ENCODE data around the gene TRIP10. TPM values are rescaled to one million over a fixed set of nuclear protein-coding genes. Genes with fewer than 3 reads are reported as not detected.
"Not testable (repeated sequence)": the region's sequence is repeated elsewhere in the genome, so short reads cannot be mapped to it uniquely, and the experiment has no call there.

Gene TRIP10
- total and polyA plus RNA-seq, 2 experiments from 2014 or later = 54.1 to 67.8 TPM

DNA sequence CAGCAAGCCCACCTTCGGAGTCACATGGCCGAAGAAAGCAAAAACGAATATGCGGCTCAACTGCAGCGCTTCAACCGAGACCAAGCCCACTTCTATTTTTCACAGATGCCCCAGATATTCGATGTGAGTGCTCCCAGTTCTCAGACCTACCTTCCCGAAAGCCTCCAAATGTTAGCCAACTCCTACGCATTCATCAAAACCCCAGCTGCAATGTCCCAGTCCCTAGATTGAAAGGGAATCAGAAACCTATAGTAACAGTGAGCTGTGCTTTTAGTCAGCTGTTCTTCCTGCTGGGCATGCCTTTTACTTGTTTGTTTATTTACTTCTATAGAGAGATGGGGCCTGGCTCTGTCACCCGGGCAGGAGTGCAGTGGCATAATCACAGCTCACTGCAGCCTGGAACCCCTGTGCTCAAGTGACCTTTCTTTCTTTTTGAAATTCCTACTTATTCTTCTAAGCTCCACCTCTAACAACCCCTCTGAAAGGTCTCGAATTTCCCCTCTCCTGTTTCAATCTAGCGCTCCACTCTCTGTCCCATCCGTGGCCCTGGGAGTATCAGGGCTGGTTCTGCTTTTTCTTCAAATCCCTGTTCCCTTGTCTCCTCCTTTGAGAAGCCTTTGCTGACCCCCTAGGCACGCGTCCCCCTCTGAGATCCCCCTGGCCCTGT is 4.4 kb downstream of the TRIP10 start:
- Histone ChIP-seq H3K27me3 (no peaks in the 10 kb centered on the region), H3K4me1 (ENCODE audit: low read depth) (peaks cover 23% of the 10 kb centered on the region), H3K27ac (peak overlapping the region; percentile 89), H3K9me3 (ENCODE audit: low read depth) (no peaks in the 10 kb centered on the region), H3K4me3 (no peak overlapping the region), H3K36me3 (peaks cover 23% of the 10 kb centered on the region)
- no peak for DNase-seq (ENCODE audit: low read depth in 1 of 2, low spot score in 1 of 2)
- TF ChIP-seq, protein P1, sequence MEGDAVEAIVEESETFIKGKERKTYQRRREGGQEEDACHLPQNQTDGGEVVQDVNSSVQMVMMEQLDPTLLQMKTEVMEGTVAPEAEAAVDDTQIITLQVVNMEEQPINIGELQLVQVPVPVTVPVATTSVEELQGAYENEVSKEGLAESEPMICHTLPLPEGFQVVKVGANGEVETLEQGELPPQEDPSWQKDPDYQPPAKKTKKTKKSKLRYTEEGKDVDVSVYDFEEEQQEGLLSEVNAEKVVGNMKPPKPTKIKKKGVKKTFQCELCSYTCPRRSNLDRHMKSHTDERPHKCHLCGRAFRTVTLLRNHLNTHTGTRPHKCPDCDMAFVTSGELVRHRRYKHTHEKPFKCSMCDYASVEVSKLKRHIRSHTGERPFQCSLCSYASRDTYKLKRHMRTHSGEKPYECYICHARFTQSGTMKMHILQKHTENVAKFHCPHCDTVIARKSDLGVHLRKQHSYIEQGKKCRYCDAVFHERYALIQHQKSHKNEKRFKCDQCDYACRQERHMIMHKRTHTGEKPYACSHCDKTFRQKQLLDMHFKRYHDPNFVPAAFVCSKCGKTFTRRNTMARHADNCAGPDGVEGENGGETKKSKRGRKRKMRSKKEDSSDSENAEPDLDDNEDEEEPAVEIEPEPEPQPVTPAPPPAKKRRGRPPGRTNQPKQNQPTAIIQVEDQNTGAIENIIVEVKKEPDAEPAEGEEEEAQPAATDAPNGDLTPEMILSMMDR (IDR thresholded peaks at IDR 0.05; ENCODE audit: low read depth, low read length) = no peak

DNA sequence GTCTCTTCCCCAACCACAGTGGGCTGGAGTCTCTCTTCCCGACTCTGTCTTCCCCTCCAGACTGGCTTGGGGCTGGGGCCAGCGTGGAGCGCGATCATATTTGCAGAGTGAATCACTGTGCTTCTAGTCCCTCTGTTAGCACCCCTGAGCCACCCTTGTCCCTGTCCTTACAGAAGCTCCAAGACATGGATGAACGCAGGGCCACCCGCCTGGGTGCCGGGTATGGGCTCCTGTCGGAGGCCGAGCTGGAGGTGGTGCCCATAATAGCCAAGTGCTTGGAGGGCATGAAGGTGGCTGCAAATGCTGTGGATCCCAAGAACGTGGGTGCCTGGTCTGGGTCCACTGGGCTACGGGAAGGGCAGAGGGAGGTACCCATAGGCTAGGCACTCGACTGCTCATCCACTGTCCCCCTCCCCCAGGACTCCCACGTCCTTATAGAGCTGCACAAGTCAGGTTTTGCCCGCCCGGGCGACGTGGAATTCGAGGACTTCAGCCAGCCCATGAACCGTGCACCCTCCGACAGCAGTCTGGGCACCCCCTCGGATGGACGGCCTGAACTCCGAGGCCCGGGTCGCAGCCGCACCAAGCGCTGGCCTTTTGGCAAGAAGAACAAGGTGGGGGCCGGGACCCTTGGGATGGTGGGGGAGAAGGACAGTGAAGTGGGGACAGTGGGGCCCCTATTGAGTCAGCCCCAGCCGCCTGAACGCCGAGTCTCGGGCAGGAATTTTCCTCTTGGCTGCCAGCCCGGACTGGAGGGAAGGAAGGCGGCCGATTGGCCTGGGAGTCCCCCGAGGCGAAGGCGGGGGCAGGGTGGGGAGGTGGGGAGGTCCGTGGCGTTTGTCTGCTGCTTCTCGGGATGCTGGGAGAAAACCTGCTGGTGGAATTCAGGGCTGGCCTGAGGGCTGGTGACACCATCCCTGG is 5.2 kb downstream of the TRIP10 start:
- peak; percentile 84 to 95 for DNase-seq (ENCODE audit: low read depth in 1 of 2, low spot score in 1 of 2)

DNA sequence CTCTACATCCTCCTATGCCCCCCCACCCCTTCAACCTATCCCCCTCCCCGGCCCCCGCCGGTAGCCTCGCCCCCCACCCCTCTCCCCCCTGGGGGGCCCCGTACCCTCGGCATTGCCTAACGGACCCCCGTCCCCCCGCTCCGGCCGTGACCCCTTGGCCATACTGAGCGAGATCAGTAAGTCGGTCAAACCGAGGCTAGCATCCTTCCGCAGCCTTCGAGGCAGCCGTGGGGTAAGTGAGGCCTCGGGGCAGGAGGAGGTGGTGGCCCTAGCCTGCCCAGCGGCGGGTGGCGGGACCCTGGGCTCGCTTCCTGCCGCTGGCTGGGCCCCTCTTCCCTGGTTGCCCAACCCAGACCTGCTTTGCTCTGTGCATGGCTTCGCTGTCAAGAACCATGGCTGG is 6.5 kb downstream of the TRIP10 start:
- DNase-seq (ENCODE audit: low read depth in 1 of 2, low spot score in 1 of 2) = no peak
- TF ChIP-seq, protein P1 (IDR thresholded peaks at IDR 0.05; ENCODE audit: low read depth, low read length) = no peak
- peaks cover 42% of the 10 kb centered on the region for H3K36me3 ChIP-seq
- H3K27ac ChIP-seq = no peak overlapping the region
- no peaks in the 10 kb centered on the region for H3K27me3 ChIP-seq
- peaks cover 20% of the 10 kb centered on the region for H3K4me1 ChIP-seq (ENCODE audit: low read depth)
- H3K9me3 ChIP-seq (ENCODE audit: low read depth) = no peaks in the 10 kb centered on the region
- H3K4me3 ChIP-seq = no peak overlapping the region

More for the DNA sequence above, 5.2 kb downstream of the TRIP10 start:
- Histone ChIP-seq H3K36me3 (peaks cover 31% of the 10 kb centered on the region), H3K27me3 (no peaks in the 10 kb centered on the region), H3K27ac (peak overlapping the region; percentile 89), H3K4me1 (ENCODE audit: low read depth) (peaks cover 20% of the 10 kb centered on the region), H3K9me3 (ENCODE audit: low read depth) (no peaks in the 10 kb centered on the region), H3K4me3 (no peak overlapping the region)
- TF ChIP-seq, protein P1 (IDR thresholded peaks at IDR 0.05; ENCODE audit: low read depth, low read length) = no peak

DNA sequence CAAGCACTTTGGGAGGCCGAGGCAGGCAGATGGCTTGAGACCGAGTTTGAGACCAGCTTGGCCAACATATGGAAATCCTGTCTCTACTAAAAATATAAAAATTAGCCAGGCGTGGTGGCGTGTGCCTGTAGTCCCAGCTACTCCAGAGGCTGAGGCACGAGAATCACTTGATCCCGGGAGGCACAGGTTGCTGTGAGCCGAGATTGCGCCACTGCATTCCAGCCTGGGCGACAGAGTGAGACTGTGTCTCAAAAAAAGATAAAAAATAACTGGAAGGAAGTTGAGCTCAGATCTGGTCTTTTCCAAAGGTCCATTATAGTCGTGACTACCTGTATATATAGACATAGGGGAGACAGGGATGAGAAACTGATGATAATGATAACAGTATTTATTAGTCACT is 9.1 kb downstream of the TRIP10 start:
- peaks cover 42% of the 10 kb centered on the region for H3K36me3 ChIP-seq
- not testable (repeated sequence) for H3K27me3 ChIP-seq; H3K4me3 ChIP-seq; H3K9me3 ChIP-seq (ENCODE audit: low read depth); DNase-seq (ENCODE audit: low read depth in 1 of 2, low spot score in 1 of 2); H3K27ac ChIP-seq
- H3K4me1 ChIP-seq (ENCODE audit: low read depth) = peaks cover 19% of the 10 kb centered on the region

DNA sequence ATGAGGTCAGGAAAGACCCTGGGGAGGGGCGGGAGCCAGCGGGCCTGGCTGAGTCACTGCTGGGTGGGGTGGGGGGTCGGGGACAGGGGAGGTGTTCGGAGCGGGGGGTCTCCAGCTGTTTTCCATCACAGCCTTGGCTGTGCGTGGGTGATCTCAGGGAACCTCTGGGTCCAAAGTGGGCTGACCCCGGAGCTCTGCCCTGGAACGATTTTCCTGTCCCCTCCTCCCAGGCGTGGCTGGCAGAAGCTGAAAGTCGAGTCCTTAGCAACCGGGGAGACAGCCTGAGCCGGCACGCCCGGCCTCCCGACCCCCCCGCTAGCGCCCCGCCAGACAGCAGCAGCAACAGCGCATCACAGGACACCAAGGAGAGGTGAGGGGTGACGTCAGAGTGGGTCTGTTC is 10.6 kb downstream of the TRIP10 start:
- Histone ChIP-seq H3K4me1 (ENCODE audit: low read depth) (peaks cover 9% of the 10 kb centered on the region), H3K36me3 (peaks cover 42% of the 10 kb centered on the region), H3K9me3 (ENCODE audit: low read depth) (no peaks in the 10 kb centered on the region), H3K27ac (no peak overlapping the region), H3K4me3 (no peak overlapping the region), H3K27me3 (no peaks in the 10 kb centered on the region)
- no peak for DNase-seq (ENCODE audit: low read depth in 1 of 2, low spot score in 1 of 2)
- TF ChIP-seq, protein P1 (IDR thresholded peaks at IDR 0.05; ENCODE audit: low read depth, low read length) = no peak

DNA sequence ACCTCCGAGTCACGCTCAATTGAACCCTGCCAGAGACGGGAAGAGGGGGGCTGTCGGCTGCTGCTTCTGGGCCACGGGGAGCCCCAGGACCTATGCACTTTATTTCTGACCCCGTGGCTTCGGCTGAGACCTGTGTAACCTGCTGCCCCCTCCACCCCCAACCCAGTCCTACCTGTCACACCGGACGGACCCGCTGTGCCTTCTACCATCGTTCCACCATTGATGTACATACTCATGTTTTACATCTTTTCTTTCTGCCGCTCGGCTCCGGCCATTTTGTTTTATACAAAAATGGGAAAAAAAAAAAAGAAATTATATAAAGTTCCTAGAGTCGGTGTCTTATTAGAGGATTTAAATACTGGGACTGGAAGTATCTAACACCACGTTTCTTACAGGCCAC is 11.7 kb downstream of the TRIP10 start:
- no peak overlapping the region for H3K4me3 ChIP-seq
- no peaks in the 10 kb centered on the region for H3K9me3 ChIP-seq (ENCODE audit: low read depth)
- H3K4me1 ChIP-seq (ENCODE audit: low read depth) = peaks cover 3% of the 10 kb centered on the region
- H3K36me3 ChIP-seq = peaks cover 37% of the 10 kb centered on the region
- no peaks in the 10 kb centered on the region for H3K27me3 ChIP-seq
- no peak for DNase-seq (ENCODE audit: low read depth in 1 of 2, low spot score in 1 of 2)
- H3K27ac ChIP-seq = no peak overlapping the region
- TF ChIP-seq, protein P1 (IDR thresholded peaks at IDR 0.05; ENCODE audit: low read depth, low read length) = no peak

Data from cardiac muscle cell (in vitro differentiated cells and primary cell).